ENCODE results near the gene DPH1. TPM values are rescaled to one million over a fixed set of nuclear protein-coding genes. Genes with fewer than 3 reads are reported as not detected.
A peak's percentile ranks its signal among the peaks of the same experiment; 100 is the strongest.

DPH1 gene
- total RNA-seq, 1 experiment from 2014 or later: 21.0 TPM

DNA sequence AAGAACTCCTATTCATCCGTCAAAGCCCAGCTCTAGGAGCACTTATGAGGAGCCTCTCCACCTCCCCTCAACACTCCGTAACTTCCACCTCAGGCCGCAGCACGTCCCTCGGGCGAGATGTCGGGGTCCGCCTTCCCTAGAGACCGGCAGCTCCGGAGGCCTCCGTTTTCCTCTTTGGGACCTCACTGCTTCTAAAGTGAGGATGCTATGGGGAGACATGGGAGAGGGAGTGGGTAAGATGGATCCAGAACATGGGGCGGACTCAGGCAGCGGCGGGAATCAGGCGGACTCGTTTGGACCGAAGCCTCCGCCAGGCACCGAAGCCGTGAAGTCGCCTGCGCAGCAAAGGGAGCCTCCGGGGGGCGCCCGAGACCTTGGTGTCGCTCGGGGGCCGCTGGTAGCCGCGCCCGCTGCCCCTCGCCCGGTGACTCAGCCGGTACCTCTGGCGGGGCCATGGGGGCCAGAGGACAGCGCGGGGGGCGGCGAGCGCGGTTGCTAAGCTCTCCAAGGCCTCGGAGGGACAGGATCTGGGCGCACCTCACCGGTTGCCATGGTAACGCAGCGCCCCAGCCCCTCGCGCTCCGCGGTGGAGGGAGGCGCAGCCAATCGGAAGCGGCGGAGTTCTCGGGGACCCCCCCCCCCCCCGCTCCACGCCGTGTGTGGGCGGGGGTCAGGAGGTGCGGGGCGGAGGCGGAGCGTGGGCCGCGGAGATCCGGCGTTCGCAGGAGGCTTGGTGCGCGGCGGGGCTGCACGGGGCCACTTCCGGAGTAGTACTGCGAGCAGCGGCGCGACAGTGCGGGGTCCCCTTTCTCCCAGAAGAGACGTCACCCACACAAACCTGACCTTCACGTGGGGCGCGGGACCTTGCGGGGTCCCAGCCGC, 23.7 kb downstream of the DPH1 start:
- Histone ChIP-seq H3K9me3 (replicated peaks) (0 out of 2 replicates have a peak, but pooled peaks cover 2% of the 10 kb centered on the region), H3K4me1 (replicated peaks) (peaks cover 40% of the 10 kb centered on the region), H3K36me3 (peaks cover 33% of the 10 kb centered on the region), H3K4me3 (peak overlapping the region; percentile 76), H3K27me3 (replicated peaks) (peaks cover 4% of the 10 kb centered on the region), H3K27ac (peak overlapping the region; percentile 31; the same call in 1 of the 2 replicates)
- DNase-seq (ENCODE audit: low read depth in 1 of 2, low spot score in 2 of 2): peak; percentile 80 to 85

DNA sequence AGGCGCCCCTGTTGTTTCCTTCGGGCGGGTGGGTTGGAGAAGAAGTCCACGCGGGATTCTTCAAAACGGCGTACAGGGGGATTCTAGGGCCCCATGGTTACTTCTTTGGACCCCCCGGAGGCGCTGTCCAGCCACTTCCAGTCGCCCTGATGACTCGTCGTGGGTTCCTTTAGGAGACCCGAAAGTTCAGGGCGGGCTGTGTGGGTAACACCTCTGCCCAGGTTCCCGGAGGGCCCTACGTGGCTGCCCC, 24.2 kb downstream of the DPH1 start:
- Histone ChIP-seq H3K4me1 (replicated peaks) (peaks cover 38% of the 10 kb centered on the region), H3K36me3 (peaks cover 39% of the 10 kb centered on the region), H3K27me3 (replicated peaks) (peaks cover 4% of the 10 kb centered on the region), H3K27ac (no peak overlapping the region), H3K4me3 (peak overlapping the region; percentile 76), H3K9me3 (replicated peaks) (0 out of 2 replicates have a peak, but pooled peaks cover 2% of the 10 kb centered on the region)
- DNase-seq (ENCODE audit: low read depth in 1 of 2, low spot score in 2 of 2): no peak

DNA sequence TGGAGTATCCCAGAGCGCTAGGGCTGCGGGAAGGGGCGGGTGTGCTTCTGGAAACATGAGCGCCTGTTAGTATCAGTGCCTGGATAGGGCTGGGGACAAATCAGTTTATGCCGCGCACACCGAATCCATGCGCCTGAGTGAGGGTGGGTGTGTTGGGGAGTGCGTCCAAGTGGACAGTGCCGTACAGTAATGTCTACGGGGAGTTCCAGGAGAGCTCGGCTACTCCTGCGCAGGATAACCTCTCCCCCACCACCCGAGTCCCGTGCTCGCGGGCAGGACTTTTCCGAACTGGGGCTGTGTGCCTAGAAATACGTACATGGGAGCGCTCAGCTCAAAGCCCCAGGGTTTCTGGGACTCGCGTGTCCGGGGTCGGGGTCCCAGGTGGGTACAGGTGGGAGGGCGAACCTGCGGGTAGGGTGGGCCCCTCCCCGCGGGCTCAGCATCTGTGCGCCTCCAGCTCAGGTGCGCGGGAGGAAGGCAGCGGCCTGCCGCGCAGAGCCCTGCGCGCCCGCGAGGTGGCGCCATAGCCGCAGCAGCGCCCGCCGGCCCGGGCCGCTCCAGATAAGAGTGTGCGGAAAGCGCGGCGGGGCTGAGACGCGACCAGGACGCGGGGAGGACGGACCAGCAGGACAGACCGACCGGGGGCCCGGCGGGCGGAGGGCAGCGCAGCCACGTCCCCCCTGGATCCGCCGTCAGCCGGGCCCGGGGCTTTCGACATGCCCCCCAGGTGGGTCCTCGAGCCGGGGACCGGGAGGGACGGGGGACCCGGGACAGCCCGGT, 24.7 kb downstream of the DPH1 start, which contains the start of gene HIC1:
TSS of gene HIC1 (plus strand) at position 592 of the 780 bp plus-strand sequence. CDS start 1,588 bp downstream, outside the sequence.
- peaks cover 41% of the 10 kb centered on the region for H3K36me3 ChIP-seq
- peak within 1 kb of the TSS; percentile 76 for H3K4me3 ChIP-seq
- DNase-seq (ENCODE audit: low read depth in 1 of 2, low spot score in 2 of 2): peak; percentile 80 to 89
- H3K4me1 ChIP-seq (replicated peaks): peaks cover 33% of the 10 kb centered on the region
- peak within 1 kb of the TSS; percentile 50 for H3K27ac ChIP-seq
- 0 out of 2 replicates have a peak, but pooled peaks cover under 1% of the 10 kb centered on the region for H3K9me3 ChIP-seq (replicated peaks)
- peaks cover 4% of the 10 kb centered on the region for H3K27me3 ChIP-seq (replicated peaks)

DNA sequence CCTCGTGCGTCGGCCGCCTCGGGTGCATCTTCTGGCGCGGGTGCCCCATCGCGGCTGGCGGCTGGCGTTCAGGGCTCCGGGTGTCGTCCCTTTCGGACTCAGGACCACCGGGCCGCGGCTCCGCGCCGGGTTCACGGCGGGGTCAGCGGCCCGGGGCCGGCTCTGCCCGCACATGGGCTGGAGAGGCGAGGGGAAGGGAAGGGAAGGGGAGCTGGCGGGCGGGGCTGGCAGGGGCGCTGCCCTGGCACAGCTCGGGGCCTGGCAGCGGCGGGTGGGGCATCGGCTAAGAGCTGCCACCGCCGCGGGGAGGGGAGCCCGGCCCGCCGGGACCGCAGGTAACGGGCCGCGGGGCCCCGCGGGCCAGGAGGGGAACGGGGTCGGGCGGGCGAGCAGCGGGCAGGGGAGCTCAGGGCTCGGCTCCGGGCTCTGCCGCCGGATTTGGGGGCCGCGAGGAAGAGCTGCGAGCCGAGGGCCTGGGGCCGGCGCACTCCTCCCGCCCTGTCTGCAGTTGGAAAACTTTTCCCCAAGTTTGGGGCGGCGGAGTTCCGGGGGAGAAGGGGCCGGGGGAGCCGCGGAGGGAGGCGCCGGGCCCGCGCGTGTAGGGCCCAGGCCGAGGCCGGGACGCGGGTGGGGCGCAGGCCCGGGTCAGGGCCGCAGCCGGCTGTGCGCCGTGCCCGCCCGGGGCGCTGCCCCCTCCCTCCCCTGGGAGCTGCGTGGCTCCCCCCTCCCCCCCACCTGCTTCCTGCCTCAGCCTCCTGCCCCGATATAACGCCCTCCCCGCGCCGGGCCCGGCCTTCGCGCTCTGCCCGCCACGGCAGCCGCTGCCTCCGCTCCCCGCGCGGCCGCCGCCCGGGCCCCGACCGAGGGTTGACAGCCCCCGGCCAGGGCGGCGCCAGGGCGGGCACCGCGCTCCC, 25.6 kb downstream of the DPH1 start:
- Histone ChIP-seq H3K4me3 (peak overlapping the region; percentile 76), H3K27ac (peak overlapping the region; percentile 50), H3K27me3 (replicated peaks) (peaks cover 2% of the 10 kb centered on the region), H3K9me3 (replicated peaks) (no peaks in the 10 kb centered on the region), H3K4me1 (replicated peaks) (peaks cover 27% of the 10 kb centered on the region), H3K36me3 (peaks cover 49% of the 10 kb centered on the region)
- peak in 1 of 2 experiments; percentile 87 for DNase-seq (ENCODE audit: low read depth in 1 of 2, low spot score in 2 of 2)

DNA sequence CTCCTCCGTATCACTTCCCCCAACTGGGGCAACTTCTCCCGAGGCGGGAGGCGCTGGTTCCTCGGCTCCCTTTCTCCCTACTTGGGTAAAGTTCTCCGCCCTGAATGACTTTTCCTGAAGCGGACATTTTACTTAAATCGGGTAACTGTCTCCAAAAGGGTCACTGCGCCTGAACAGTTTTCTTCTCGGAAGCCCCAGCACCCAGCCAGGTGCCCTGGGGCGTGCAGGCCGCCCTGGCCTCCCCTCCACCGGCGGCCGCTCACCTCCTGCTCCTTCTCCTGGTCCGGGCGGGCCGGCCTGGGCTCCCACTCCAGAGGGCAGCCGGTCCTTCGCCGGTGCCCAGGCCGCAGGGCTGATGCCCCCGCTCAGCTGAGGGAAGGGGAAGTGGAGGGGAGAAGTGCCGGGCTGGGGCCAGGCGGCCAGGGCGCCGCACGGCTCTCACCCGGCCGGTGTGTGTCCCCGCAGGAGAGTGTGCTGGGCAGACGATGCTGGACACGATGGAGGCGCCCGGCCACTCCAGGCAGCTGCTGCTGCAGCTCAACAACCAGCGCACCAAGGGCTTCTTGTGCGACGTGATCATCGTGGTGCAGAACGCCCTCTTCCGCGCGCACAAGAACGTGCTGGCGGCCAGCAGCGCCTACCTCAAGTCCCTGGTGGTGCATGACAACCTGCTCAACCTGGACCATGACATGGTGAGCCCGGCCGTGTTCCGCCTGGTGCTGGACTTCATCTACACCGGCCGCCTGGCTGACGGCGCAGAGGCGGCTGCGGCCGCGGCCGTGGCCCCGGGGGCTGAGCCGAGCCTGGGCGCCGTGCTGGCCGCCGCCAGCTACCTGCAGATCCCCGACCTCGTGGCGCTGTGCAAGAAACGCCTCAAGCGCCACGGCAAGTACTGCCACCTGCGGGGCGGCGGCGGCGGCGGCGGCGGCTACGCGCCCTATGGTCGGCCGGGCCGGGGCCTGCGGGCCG, 26.5 kb downstream of the DPH1 start:
- H3K4me1 ChIP-seq (replicated peaks): peaks cover 28% of the 10 kb centered on the region
- H3K27me3 ChIP-seq (replicated peaks): no peaks in the 10 kb centered on the region
- DNase-seq (ENCODE audit: low read depth in 1 of 2, low spot score in 2 of 2): peak in 1 of 2 experiments; percentile 30
- no peak overlapping the region for H3K27ac ChIP-seq
- peak overlapping the region; percentile 76 for H3K4me3 ChIP-seq
- H3K36me3 ChIP-seq: peaks cover 58% of the 10 kb centered on the region
- no peaks in the 10 kb centered on the region for H3K9me3 ChIP-seq (replicated peaks)

DNA sequence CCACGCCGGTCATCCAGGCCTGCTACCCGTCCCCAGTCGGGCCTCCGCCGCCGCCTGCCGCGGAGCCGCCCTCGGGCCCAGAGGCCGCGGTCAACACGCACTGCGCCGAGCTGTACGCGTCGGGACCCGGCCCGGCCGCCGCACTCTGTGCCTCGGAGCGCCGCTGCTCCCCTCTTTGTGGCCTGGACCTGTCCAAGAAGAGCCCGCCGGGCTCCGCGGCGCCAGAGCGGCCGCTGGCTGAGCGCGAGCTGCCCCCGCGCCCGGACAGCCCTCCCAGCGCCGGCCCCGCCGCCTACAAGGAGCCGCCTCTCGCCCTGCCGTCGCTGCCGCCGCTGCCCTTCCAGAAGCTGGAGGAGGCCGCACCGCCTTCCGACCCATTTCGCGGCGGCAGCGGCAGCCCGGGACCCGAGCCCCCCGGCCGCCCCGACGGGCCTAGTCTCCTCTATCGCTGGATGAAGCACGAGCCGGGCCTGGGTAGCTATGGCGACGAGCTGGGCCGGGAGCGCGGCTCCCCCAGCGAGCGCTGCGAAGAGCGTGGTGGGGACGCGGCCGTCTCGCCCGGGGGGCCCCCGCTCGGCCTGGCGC, 27.3 kb downstream of the DPH1 start:
- Histone ChIP-seq H3K27me3 (replicated peaks) (no peaks in the 10 kb centered on the region), H3K4me3 (no peak overlapping the region), H3K4me1 (replicated peaks) (peaks cover 32% of the 10 kb centered on the region), H3K36me3 (peaks cover 66% of the 10 kb centered on the region), H3K27ac (no peak overlapping the region), H3K9me3 (replicated peaks) (no peaks in the 10 kb centered on the region)
- DNase-seq (ENCODE audit: low read depth in 1 of 2, low spot score in 2 of 2): no peak

DNA sequence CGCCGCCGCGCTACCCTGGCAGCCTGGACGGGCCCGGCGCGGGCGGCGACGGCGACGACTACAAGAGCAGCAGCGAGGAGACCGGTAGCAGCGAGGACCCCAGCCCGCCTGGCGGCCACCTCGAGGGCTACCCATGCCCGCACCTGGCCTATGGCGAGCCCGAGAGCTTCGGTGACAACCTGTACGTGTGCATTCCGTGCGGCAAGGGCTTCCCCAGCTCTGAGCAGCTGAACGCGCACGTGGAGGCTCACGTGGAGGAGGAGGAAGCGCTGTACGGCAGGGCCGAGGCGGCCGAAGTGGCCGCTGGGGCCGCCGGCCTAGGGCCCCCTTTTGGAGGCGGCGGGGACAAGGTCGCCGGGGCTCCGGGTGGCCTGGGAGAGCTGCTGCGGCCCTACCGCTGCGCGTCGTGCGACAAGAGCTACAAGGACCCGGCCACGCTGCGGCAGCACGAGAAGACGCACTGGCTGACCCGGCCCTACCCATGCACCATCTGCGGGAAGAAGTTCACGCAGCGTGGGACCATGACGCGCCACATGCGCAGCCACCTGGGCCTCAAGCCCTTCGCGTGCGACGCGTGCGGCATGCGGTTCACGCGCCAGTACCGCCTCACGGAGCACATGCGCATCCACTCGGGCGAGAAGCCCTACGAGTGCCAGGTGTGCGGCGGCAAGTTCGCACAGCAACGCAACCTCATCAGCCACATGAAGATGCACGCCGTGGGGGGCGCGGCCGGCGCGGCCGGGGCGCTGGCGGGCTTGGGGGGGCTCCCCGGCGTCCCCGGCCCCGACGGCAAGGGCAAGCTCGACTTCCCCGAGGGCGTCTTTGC, 28.0 kb downstream of the DPH1 start:
- peak in 1 of 2 experiments; percentile 48 for DNase-seq (ENCODE audit: low read depth in 1 of 2, low spot score in 2 of 2)

DNA sequence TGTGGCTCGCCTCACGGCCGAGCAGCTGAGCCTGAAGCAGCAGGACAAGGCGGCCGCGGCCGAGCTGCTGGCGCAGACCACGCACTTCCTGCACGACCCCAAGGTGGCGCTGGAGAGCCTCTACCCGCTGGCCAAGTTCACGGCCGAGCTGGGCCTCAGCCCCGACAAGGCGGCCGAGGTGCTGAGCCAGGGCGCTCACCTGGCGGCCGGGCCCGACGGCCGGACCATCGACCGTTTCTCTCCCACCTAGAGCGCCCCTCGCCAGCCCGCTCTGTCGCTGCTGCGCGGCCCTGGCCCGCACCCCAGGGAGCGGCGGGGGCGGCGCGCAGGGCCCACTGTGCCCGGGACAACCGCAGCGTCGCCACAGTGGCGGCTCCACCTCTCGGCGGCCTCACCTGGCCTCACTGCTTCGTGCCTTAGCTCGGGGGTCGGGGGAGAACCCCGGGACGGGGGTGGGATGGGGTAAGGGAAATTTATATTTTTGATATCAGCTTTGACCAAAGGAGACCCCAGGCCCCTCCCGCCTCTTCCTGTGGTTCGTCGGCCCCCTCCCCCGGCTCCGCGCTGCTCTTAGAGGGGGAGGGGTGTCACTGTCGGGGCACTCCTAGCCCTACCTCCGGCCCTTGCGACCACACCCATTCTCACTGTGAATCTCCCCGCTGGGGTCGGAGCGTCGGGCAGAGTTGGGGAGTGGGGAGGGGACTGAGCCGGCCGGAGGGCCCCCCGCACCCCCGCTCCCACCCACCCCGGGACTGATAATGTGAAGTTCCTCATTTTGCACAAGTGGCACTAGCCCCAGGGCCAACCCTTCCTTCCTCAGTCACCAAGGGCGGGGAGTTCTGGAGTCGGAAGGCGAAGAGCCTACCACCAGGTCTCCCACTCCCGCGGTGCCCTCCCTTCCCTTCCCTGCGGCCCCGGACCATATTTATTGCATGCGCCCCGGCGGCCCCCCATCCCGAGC, 28.9 kb downstream of the DPH1 start:
- Histone ChIP-seq H3K4me1 (replicated peaks) (peaks cover 35% of the 10 kb centered on the region), H3K9me3 (replicated peaks) (no peaks in the 10 kb centered on the region), H3K27me3 (replicated peaks) (no peaks in the 10 kb centered on the region), H3K27ac (no peak overlapping the region), H3K36me3 (peaks cover 82% of the 10 kb centered on the region), H3K4me3 (no peak overlapping the region)
- peak in 1 of 2 experiments; percentile 51 for DNase-seq (ENCODE audit: low read depth in 1 of 2, low spot score in 2 of 2)

More for the DNA sequence above, 28.0 kb downstream of the DPH1 start:
- Histone ChIP-seq H3K27me3 (replicated peaks) (no peaks in the 10 kb centered on the region), H3K27ac (no peak overlapping the region), H3K36me3 (peaks cover 73% of the 10 kb centered on the region), H3K4me3 (no peak overlapping the region), H3K9me3 (replicated peaks) (no peaks in the 10 kb centered on the region), H3K4me1 (replicated peaks) (peaks cover 39% of the 10 kb centered on the region)

DNA sequence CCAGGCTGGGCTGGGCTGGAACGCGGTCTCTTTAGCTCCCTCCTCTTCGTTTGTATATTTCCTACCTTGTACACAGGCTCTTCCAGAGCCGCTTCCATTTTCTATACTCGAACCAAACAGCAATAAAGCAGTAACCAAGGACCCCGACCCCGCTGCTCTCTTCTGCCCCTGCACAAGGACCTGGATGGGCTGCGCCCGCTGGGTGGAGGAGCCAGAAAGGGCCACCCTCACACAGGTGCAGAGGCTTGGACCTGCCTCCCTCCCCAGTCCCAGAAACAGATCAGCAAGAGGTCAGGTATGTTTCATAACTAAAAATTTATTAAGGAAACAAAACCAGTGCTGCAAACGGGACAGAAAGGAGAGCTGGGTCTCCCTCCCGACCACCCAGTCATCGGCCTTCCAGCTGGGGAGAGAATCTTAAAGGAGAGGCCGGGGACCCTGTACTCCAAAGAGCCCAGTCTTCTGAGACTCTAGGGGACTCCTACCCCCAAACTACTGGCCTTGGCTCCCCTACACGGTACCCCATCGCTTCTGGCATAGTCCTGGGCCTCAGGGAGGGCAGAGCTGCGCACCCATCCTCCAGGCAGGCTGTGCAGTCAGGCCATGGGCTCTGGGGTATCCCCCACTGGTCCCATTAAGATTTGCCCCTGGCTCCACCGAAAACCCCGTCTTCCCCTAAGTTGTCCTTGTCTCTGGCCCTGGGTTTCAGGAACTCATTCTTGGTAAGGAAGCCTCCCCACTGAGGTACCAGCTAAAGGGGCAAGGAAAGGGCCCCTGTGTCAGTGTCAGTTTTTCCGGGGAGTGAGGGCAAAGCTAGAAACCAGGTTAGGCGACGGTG, 29.8 kb downstream of the DPH1 start:
- DNase-seq (ENCODE audit: low read depth in 1 of 2, low spot score in 2 of 2): no peak

DNA sequence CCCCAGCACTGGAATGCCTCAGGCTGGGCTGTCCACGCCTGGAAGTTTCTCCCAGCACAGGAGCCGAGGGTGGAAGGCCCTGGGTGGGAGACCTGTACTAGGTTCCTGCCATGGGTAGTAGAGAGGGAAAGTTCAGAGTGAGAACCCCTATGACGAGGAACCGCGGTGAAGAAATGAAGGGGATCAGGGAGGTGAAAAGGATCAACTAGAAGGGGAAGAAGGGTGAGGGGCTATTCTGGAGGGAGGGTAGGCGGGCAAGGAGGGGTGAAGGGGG, 30.4 kb downstream of the DPH1 start:
- Histone ChIP-seq H3K4me1 (replicated peaks) (peaks cover 38% of the 10 kb centered on the region), H3K9me3 (replicated peaks) (no peaks in the 10 kb centered on the region), H3K36me3 (peaks cover 93% of the 10 kb centered on the region), H3K4me3 (no peak overlapping the region), H3K27me3 (replicated peaks) (no peaks in the 10 kb centered on the region), H3K27ac (no peak overlapping the region)
- no peak for DNase-seq (ENCODE audit: low read depth in 1 of 2, low spot score in 2 of 2)

More for the DNA sequence above, 29.8 kb downstream of the DPH1 start:
- Histone ChIP-seq H3K4me3 (no peak overlapping the region), H3K27ac (no peak overlapping the region), H3K36me3 (peaks cover 91% of the 10 kb centered on the region), H3K4me1 (replicated peaks) (peaks cover 33% of the 10 kb centered on the region), H3K9me3 (replicated peaks) (no peaks in the 10 kb centered on the region), H3K27me3 (replicated peaks) (no peaks in the 10 kb centered on the region)
